ENCODE measurements around the gene RHOXF2.
"Not testable (repeated sequence)": the region's sequence is repeated elsewhere in the genome, so short reads cannot be mapped to it uniquely, and the experiment has no call there.

RHOXF2 gene

GRCh38 chrX:120120223-120120622, 38.2 kb upstream of the RHOXF2 start:
- Histone ChIP-seq H3K4me2 (ENCODE audit: low read length) (no peak overlapping the region), H4K20me1 (ENCODE audit: insufficient read depth, low read length) (no peaks in the 10 kb centered on the region)

GRCh38 chrX:120125444-120125843, 33.0 kb upstream of the RHOXF2 start:
- H3K9ac ChIP-seq (ENCODE audit: low read length) = no peak overlapping the region
- TF ChIP-seq EZH2 (IDR thresholded peaks at IDR 0.05; ENCODE audit: borderline replicate concordance, low read length) (no peak), CTCF (IDR thresholded peaks at IDR 0.05; ENCODE audit: low read length) (no peak)
- H2AFZ ChIP-seq (ENCODE audit: low read length) = no peak overlapping the region
- H3K9me3 ChIP-seq (ENCODE audit: low read length) = no peaks in the 10 kb centered on the region
- no peaks in the 10 kb centered on the region for H3K4me1 ChIP-seq (ENCODE audit: insufficient read depth, low read length, severe bottlenecking)
- H3K27me3 ChIP-seq (ENCODE audit: insufficient read depth, low read length) = no peaks in the 10 kb centered on the region
- H3K27ac ChIP-seq (ENCODE audit: low read depth, low read length, poor library complexity, severe bottlenecking) = no peak overlapping the region
- H3F3A ChIP-seq (ENCODE audit: insufficient read depth, low read length) = no peaks in the 10 kb centered on the region
- H3K9me2 ChIP-seq (ENCODE audit: low read depth, low read length) = no peaks in the 10 kb centered on the region
- no peak overlapping the region for H3K4me3 ChIP-seq (ENCODE audit: low read depth, low read length, poor library complexity, severe bottlenecking)
- H4K20me1 ChIP-seq (ENCODE audit: insufficient read depth, low read length) = no peaks in the 10 kb centered on the region
- H3K4me2 ChIP-seq (ENCODE audit: low read length) = no peak overlapping the region
- no peaks in the 10 kb centered on the region for H3K36me3 ChIP-seq (ENCODE audit: insufficient read depth, low read length)
- no peaks in the 10 kb centered on the region for H3K79me2 ChIP-seq (ENCODE audit: insufficient read depth, low read length)

More at GRCh38 chrX:120120223-120120622, 38.2 kb upstream of the RHOXF2 start:
- Histone ChIP-seq H3K27ac (ENCODE audit: low read depth, low read length, poor library complexity, severe bottlenecking) (no peak overlapping the region), H3K9me3 (ENCODE audit: low read length) (no peaks in the 10 kb centered on the region), H3K4me1 (ENCODE audit: insufficient read depth, low read length, severe bottlenecking) (no peaks in the 10 kb centered on the region), H2AFZ (ENCODE audit: low read length) (no peak overlapping the region), H3K79me2 (ENCODE audit: insufficient read depth, low read length) (no peaks in the 10 kb centered on the region), H3K9me2 (ENCODE audit: low read depth, low read length) (no peaks in the 10 kb centered on the region), H3K4me3 (ENCODE audit: low read depth, low read length, poor library complexity, severe bottlenecking) (no peak overlapping the region), H3K9ac (ENCODE audit: low read length) (no peak overlapping the region), H3F3A (ENCODE audit: insufficient read depth, low read length) (no peaks in the 10 kb centered on the region), H3K27me3 (ENCODE audit: insufficient read depth, low read length) (no peaks in the 10 kb centered on the region), H3K36me3 (ENCODE audit: insufficient read depth, low read length) (no peaks in the 10 kb centered on the region)
- TF ChIP-seq EZH2 (IDR thresholded peaks at IDR 0.05; ENCODE audit: borderline replicate concordance, low read length) (no peak), CTCF (IDR thresholded peaks at IDR 0.05; ENCODE audit: low read length) (no peak)

- H3F3A ChIP-seq (ENCODE audit: insufficient read depth, low read length); H3K27ac ChIP-seq (ENCODE audit: low read depth, low read length, poor library complexity, severe bottlenecking); H3K4me3 ChIP-seq (ENCODE audit: low read depth, low read length, poor library complexity, severe bottlenecking); H3K27me3 ChIP-seq (ENCODE audit: insufficient read depth, low read length); H3K4me1 ChIP-seq (ENCODE audit: insufficient read depth, low read length, severe bottlenecking); H3K36me3 ChIP-seq (ENCODE audit: insufficient read depth, low read length); H3K4me2 ChIP-seq (ENCODE audit: low read length); H3K79me2 ChIP-seq (ENCODE audit: insufficient read depth, low read length); H3K9ac ChIP-seq (ENCODE audit: low read length); H3K9me2 ChIP-seq (ENCODE audit: low read depth, low read length); H3K9me3 ChIP-seq (ENCODE audit: low read length); H2AFZ ChIP-seq (ENCODE audit: low read length); H4K20me1 ChIP-seq (ENCODE audit: insufficient read depth, low read length): not testable (repeated sequence)
These were observed 30.0 kb upstream of the RHOXF2 start for GRCh38 chrX:120128306-120128846.

- H3F3A ChIP-seq (ENCODE audit: insufficient read depth, low read length) = no peaks in the 10 kb centered on the region
- H3K9me3 ChIP-seq (ENCODE audit: low read length) = no peaks in the 10 kb centered on the region
- H3K79me2 ChIP-seq (ENCODE audit: insufficient read depth, low read length) = no peaks in the 10 kb centered on the region
- H3K27me3 ChIP-seq (ENCODE audit: insufficient read depth, low read length) = no peaks in the 10 kb centered on the region
- H3K4me3 ChIP-seq (ENCODE audit: low read depth, low read length, poor library complexity, severe bottlenecking) = no peak overlapping the region
- no peaks in the 10 kb centered on the region for H4K20me1 ChIP-seq (ENCODE audit: insufficient read depth, low read length)
- no peaks in the 10 kb centered on the region for H3K36me3 ChIP-seq (ENCODE audit: insufficient read depth, low read length)
- TF ChIP-seq CTCF (IDR thresholded peaks at IDR 0.05; ENCODE audit: low read length) (no peak), EZH2 (IDR thresholded peaks at IDR 0.05; ENCODE audit: borderline replicate concordance, low read length) (no peak)
- H3K27ac ChIP-seq (ENCODE audit: low read depth, low read length, poor library complexity, severe bottlenecking) = no peak overlapping the region
- H3K4me2 ChIP-seq (ENCODE audit: low read length) = no peak overlapping the region
- H2AFZ ChIP-seq (ENCODE audit: low read length) = no peak overlapping the region
- no peak overlapping the region for H3K9ac ChIP-seq (ENCODE audit: low read length)
- H3K9me2 ChIP-seq (ENCODE audit: low read depth, low read length) = no peaks in the 10 kb centered on the region
- no peaks in the 10 kb centered on the region for H3K4me1 ChIP-seq (ENCODE audit: insufficient read depth, low read length, severe bottlenecking)
These were observed 22.3 kb upstream of the RHOXF2 start for GRCh38 chrX:120136128-120136527.

Measured in OCI-LY1 (cell line).